Stimulated activated CD4-positive, alpha-beta T cell treated with anti-CD3 and anti-CD28 coated beads, TNF-alpha, amount 100 ng/mL, for 48 hours (primary cell): Measurements from ENCODE around the gene SGSM2.

Experiments used
- DNase-seq, 3 donors: peaks; one replicate each; pipeline ENCODE4 v3.0.0-alpha.2; 2020; ENCODE audit warnings: low read depth in 3 of 3

SGSM2 gene

GRCh38 chr17:2368359-2368758, 31.1 kb downstream of the SGSM2 start:
- DNase-seq, result no peak

DNA sequence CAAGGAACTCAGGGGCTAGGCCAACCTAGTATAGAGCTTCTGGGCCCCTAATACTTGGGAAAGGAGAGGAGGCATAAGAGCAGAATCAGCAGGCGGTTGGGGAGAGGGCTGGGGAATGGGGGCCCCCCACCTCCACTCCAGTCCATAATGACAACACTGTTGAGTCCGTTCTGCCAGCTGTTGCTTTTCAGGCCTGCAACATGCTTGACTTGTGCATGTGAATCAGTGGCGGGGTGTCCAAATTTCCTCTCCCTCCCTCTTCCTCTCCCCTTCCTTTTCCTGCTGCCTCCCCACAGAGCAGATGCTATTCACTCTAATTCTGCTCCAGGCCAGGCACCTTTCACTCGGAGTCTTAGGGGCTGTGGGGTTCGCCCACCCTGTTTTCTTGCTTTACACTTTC, 31.7 kb downstream of the SGSM2 start:
- no peak for DNase-seq

- no peak for DNase-seq
These were observed 32.4 kb downstream of the SGSM2 start for GRCh38 chr17:2369551-2370210.

- no peak for DNase-seq
These were observed 32.9 kb downstream of the SGSM2 start for GRCh38 chr17:2370211-2370589.

- no peak for DNase-seq
These were observed 34.2 kb downstream of the SGSM2 start for GRCh38 chr17:2371183-2372130.

DNA sequence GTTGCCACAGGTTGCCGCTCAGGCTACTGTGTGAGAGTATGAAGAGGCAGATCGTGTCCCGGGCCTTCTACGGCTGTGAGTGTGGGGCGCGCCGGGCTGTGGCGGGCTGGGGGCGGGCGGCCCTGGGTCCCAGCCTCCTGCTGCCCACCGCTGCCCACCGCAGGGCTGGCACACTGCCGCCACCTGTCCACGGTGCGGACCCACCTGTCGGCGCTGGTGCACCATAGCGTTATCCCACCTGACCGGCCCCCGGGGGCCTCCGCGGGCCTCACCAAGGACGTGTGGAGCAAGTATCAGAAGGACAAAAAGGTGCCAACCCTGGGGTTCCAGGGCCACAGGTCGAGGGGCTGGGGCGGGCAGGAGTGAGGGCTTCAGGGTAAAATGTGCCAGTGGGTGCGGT, 34.9 kb downstream of the SGSM2 start:
- DNase-seq, result no peak

DNA sequence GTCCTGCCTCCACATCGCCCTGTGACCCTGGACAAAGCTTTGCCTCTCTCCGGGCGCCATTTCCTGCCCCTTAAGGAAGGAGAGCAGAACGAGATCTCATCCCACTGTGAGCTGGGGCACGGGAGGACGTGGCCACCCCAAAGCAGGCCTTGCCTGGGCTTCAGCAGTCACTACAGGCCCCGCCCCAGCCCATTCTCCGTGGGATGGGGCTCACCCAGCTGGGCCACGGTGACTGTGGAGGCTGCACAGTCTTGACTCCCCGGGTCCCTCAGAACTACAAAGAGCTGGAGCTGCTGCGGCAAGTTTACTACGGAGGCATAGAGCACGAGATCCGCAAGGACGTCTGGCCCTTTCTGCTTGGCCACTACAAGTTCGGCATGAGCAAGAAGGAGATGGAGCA, 35.4 kb downstream of the SGSM2 start:
- no peak for DNase-seq

- DNase-seq, result no peak
These were observed 35.9 kb downstream of the SGSM2 start for GRCh38 chr17:2373179-2373578.

DNA sequence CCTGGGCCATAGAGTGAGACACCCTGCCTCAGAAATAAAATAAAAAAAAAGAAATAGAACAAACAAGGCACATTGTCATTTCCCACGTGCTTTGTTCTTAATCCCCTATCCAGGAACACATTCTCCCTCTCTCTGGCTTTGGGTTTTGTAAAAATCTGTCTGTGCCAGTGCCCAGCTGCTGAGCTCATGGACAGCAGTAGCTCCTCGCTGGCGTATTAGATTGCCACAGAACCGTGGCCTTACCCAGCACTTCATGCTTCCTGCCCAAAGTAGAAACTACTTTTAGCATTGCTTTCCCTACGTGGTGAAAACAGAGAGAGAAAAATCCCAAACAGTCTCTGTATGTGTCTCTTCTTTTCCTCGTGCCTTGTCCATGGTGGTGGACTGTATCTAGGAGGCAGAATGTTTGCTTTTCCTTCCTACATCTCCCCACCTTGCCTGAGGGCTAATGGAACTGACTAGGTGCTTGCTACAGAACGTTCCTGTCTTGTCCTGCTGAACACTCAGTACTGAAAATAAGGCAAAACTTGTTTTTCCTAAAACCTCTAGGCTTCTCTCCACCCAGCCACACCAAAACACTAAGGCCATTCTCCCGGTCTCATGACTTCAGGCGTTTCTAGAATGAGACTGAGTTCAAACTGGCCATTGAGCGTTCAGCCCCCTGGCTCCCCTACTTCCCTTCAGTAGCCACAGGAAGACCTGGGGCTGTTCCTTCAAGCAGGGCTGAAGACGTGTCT, 37.4 kb downstream of the SGSM2 start:
- no peak for DNase-seq

- DNase-seq, result no peak
These were observed 38.1 kb downstream of the SGSM2 start for GRCh38 chr17:2375406-2375805.

DNA sequence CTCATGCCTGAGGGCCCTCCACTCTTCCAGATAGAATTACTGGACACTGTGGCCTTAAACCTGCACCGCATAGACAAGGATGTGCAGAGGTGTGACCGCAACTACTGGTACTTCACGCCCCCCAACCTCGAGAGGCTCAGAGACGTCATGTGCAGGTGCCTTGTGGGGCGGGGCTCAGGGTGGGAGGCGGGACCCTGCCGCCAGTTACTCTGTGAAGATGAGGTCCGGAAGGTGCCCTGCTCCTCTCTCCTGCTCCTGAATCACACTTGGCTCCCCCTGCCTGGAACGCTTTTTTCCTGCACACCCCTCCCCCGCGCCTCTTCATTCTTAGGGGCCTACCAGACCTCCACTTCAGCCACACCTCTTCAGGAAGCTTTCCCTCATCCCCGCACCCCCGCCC, 38.8 kb downstream of the SGSM2 start:
- no peak for DNase-seq

DNA sequence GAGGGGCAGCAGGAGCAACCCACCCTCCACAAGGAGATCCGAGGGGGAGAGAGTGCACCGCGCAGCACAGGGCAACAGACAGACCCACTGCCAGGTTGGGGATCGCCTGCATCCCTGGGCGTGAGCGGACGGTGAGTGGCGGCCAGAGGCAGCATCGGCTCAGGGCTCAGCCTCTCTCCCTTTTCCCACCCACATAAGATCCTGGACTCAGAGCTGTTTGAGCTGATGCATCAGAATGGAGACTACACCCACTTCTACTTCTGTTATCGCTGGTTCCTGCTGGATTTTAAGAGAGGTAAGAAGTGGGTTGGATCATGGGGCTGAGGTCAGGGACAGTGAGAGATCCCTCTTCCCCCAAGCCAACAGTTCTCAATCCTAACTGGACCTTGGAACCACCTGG, 40.4 kb downstream of the SGSM2 start:
- DNase-seq, result no peak

DNA sequence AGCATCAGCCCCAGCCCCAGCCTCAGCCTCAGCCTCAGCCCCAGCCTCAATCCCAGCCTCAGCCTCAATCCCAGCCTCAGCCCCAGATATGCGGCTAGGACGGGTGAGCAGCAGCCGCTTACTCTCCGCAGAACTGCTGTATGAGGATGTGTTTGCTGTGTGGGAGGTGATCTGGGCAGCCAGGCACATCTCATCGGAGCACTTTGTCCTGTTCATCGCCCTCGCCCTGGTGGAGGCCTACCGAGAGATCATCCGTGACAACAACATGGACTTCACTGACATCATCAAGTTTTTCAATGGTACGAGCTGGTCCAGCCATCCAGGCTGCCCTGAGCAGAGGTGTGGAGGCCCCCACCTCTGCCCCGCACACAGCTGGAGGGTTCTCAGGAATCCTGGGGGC, 41.6 kb downstream of the SGSM2 start:
- no peak for DNase-seq

- no peak for DNase-seq
These were observed 42.4 kb downstream of the SGSM2 start for GRCh38 chr17:2379489-2380225.

GRCh38 chr17:2380226-2380922, 43.1 kb downstream of the SGSM2 start:
- no peak for DNase-seq

DNA sequence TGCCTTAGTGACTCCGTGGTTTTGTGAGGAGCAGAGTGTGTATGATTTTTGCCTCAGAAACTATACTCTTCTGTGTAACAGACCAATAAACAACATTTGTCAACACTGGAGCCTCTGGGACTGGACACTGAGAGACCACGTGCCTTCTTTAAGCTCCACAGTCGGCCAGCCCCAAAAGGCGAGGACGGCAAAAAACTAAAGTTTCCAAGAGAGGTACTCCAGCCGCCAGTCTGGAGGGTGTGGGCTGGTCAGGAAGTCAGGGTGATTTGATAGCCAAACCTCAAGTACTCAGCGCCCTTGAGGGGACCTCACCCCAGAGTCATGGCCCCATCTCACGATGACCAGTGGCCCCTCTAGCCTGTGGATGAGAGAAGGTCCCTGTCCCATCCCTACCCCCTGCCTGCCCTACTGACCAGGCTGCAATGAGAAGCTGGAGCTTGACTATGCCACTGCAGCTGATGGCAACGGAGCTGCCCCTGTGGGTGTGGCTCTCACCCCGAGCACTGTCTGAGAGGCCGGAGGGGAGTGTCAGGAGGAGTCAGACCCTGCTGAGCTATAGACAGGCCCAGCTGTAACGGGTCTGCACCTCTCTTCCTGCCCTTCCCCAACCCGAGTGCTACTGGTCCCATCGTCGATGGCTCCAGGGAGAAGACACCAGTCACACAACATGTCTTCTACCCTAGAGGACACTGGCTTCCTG, 43.8 kb downstream of the SGSM2 start:
- no peak for DNase-seq

- DNase-seq, result no peak
These were observed 46.4 kb downstream of the SGSM2 start for GRCh38 chr17:2383628-2384167.

DNA sequence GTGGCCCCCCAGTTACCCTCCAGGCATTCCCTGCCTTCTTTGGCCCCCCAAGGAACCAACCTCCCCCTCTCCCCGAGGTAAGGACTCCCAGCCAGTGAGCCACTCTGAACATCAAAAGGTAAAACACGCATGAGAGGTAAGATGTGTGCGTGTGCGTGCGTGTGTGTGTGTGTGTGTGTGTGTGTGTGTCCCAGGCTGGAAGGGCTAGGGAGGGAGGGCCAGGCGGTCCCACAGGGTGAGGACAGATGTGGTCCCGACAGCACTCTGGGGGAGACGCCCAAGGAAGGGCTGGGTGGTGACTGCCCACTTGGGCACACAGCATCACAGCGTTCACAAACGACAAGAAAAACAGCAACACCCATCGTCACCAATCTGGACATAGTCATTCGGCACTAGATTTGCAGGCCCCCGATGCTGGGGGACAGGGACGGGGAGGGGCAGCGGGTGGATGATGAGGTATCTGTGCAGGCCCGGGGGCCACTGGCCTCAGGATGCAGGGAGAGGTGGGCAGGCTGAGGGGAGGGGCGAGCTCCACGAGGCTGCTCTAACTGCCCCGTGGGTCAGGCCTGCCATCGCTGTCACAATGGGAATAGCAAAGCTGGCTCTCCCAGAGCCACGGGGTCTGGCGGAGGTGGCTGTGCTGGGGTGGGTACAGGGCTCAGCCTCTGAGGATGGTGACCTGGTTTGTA, 47.3 kb downstream of the SGSM2 start:
- no peak for DNase-seq
